ENCODE measurements around the gene RYR3.

RYR3 gene

GRCh38 chr15:33724321-33725036 is 413.7 kb downstream of the RYR3 start:
- DNase-seq, result no peak

- DNase-seq, result peak; percentile 6
These were observed 418.9 kb downstream of the RYR3 start for GRCh38 chr15:33729653-33730052.

- no peak for DNase-seq
These were observed 420.0 kb downstream of the RYR3 start for GRCh38 chr15:33730815-33731214.

- DNase-seq, result no peak
These were observed 424.4 kb downstream of the RYR3 start for GRCh38 chr15:33735143-33735542.

- DNase-seq, result peak; percentile 52
These were observed 425.0 kb downstream of the RYR3 start for GRCh38 chr15:33735637-33736247.

GRCh38 chr15:33737687-33738601 is 427.2 kb downstream of the RYR3 start:
- DNase-seq, result peak; percentile 45

GRCh38 chr15:33738941-33739664 is 428.3 kb downstream of the RYR3 start:
- no peak for DNase-seq

- no peak for DNase-seq
These were observed 431.5 kb downstream of the RYR3 start for GRCh38 chr15:33742306-33742705.

- DNase-seq, result no peak
These were observed 432.0 kb downstream of the RYR3 start for GRCh38 chr15:33742800-33743199.

- no peak for DNase-seq
These were observed 435.4 kb downstream of the RYR3 start for GRCh38 chr15:33746203-33746602.

- DNase-seq, result no peak
These were observed 442.2 kb downstream of the RYR3 start for GRCh38 chr15:33753012-33753411.

- DNase-seq, result no peak
These were observed 443.5 kb downstream of the RYR3 start for GRCh38 chr15:33754242-33754641.

- DNase-seq, result no peak
These were observed 446.2 kb downstream of the RYR3 start for GRCh38 chr15:33756961-33757360.

- DNase-seq, result no peak
These were observed 446.9 kb downstream of the RYR3 start for GRCh38 chr15:33757516-33758232.

GRCh38 chr15:33766389-33766788 is 455.6 kb downstream of the RYR3 start:
- no peak for DNase-seq

GRCh38 chr15:33768670-33769190 is 458.0 kb downstream of the RYR3 start:
- DNase-seq, result no peak

GRCh38 chr15:33773969-33774368 is 463.2 kb downstream of the RYR3 start:
- no peak for DNase-seq

- DNase-seq, result no peak
These were observed 468.1 kb downstream of the RYR3 start for GRCh38 chr15:33778852-33779251.

- no peak for DNase-seq
These were observed 469.4 kb downstream of the RYR3 start for GRCh38 chr15:33780011-33780768.

GRCh38 chr15:33782966-33783365 is 472.2 kb downstream of the RYR3 start:
- no peak for DNase-seq

GRCh38 chr15:33785366-33785765 is 474.6 kb downstream of the RYR3 start:
- DNase-seq, result no peak

Data from hematopoietic multipotent progenitor cell treated with erythropoietin and hydrocortisone succinate and interleukin-3 and kit ligand, for 8 days (in vitro differentiated cells).